NB4 (cell line): Measurements from ENCODE around the gene FAHD1.

Source experiments
- DNase-seq: peaks from one replicate; pipeline ENCODE4 v3.0.0; 2010; ENCODE audit warnings: low read depth
- H3K4me3 ChIP-seq: one replicate; pipeline ENCODE4 v1.5.1; 2011; ENCODE audit warnings: mild to moderate bottlenecking, low read depth, low read length, moderate library complexity
- MYC ChIP-seq: IDR thresholded peaks from 2 replicates; pipeline ENCODE4 v1.6.1; 2011; ENCODE audit warnings: low read depth, low read length
- POLR2A ChIP-seq: IDR thresholded peaks from 2 replicates; pipeline ENCODE4 v1.6.1; 2011; ENCODE audit warnings: mild to moderate bottlenecking; ENCODE audit not compliant: insufficient read length; ENCODE audit errors: extremely low read depth
- TF ChIP-seq, protein P1 (sequence below): IDR thresholded peaks from 2 replicates; pipeline ENCODE4 v1.6.1; 2011; ENCODE audit warnings: low read depth, low read length
- TF ChIP-seq, protein P2 (sequence below): IDR thresholded peaks from one replicate; pipeline ENCODE4 v1.5.1; 2012; ENCODE audit warnings: low read depth, low read length

The FAHD1 gene

DNA sequence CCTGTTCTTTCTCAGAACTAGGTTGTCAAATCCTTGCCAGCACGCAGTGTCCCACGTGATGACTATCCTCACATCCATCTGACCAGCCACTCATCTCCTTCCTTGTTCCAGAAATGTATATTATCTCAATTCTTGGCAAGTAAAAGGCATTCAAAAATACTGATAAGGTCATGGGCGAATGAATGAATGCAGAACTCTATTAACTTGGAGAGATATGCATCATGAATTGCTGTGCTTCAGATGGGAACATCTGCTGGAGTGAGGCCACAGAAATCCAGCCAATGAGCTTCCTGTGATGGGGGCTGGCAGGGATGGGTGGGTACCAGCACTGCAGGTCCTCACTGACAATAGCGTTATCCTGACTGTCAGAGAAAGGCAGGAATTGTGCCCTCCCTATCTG lies 19.0 kb downstream of the FAHD1 start:
- H3K4me3 ChIP-seq: no peak overlapping the region
- DNase-seq: no peak
- TF ChIP-seq MYC (no peak), POLR2A (no peak)
- TF ChIP-seq, protein P1, sequence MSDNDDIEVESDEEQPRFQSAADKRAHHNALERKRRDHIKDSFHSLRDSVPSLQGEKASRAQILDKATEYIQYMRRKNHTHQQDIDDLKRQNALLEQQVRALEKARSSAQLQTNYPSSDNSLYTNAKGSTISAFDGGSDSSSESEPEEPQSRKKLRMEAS: no peak
- TF ChIP-seq, protein P2, sequence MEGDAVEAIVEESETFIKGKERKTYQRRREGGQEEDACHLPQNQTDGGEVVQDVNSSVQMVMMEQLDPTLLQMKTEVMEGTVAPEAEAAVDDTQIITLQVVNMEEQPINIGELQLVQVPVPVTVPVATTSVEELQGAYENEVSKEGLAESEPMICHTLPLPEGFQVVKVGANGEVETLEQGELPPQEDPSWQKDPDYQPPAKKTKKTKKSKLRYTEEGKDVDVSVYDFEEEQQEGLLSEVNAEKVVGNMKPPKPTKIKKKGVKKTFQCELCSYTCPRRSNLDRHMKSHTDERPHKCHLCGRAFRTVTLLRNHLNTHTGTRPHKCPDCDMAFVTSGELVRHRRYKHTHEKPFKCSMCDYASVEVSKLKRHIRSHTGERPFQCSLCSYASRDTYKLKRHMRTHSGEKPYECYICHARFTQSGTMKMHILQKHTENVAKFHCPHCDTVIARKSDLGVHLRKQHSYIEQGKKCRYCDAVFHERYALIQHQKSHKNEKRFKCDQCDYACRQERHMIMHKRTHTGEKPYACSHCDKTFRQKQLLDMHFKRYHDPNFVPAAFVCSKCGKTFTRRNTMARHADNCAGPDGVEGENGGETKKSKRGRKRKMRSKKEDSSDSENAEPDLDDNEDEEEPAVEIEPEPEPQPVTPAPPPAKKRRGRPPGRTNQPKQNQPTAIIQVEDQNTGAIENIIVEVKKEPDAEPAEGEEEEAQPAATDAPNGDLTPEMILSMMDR: no peak

DNA sequence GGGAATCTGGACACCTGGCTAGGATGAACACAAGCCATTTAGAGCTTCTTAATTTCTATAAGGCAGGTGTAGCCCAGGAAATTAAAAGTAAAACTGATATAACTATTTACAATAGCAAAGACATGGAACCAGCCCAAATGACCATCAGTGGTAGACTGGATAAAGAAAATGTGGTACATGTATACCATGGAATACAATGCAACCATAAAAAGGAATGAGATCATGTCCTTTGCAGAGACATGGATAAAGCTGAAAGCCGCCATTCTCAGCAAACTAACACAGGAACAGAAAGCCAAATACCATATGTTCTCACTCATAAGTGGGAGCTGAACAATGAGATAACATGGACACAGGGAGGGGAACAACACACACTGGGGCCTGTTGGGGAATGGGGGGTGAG lies 19.4 kb downstream of the FAHD1 start:
- TF ChIP-seq, protein P2: no peak
- no peak for TF ChIP-seq MYC
- TF ChIP-seq, protein P1: no peak
- TF ChIP-seq POLR2A: no peak
- no peak for DNase-seq
- H3K4me3 ChIP-seq: no peak overlapping the region

DNA sequence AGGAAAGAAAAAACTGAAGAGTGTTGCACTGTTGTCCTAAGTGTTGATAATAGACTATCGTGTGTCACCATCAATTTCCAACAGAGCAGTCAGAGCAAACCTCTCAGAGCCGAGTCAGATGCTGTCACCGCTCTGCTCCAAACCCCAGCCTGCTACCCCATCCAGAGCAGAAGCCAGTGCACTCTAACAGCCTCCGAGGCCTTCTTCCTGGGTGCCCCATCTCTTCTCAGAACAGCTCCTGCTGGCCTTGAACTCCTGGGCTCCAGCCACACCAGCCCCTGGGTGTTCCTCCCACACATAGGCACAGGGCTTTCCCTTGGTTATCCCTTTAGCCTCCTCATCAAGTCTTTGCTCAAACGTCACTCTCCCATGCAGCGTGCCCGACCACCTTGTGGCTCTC lies 24.0 kb downstream of the FAHD1 start:
- no peak for TF ChIP-seq POLR2A
- no peak for TF ChIP-seq MYC
- TF ChIP-seq, protein P1: no peak
- TF ChIP-seq, protein P2: no peak
- DNase-seq: no peak
- no peak overlapping the region for H3K4me3 ChIP-seq

DNA sequence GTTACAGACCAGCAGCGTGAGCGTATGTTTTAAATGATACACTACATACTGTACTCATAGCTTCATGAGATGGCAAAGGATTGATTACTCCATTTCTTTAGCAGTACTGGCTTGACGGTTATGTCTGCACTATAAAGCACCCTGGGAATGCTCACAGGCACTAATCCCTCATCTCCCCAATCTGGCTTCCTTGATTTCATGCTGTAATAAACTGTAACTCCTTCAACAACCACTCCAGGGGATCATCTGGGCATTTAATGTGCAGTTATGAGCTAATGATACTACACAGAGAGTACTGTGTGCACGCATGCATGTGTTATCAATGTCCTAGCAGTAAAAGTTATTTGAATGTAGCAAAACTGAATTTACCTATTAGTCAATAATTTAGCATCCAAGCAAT lies 24.8 kb downstream of the FAHD1 start:
- no peak for DNase-seq
- H3K4me3 ChIP-seq: no peak overlapping the region
- TF ChIP-seq, protein P1: no peak
- TF ChIP-seq, protein P2: no peak
- TF ChIP-seq POLR2A (no peak), MYC (no peak)

DNA sequence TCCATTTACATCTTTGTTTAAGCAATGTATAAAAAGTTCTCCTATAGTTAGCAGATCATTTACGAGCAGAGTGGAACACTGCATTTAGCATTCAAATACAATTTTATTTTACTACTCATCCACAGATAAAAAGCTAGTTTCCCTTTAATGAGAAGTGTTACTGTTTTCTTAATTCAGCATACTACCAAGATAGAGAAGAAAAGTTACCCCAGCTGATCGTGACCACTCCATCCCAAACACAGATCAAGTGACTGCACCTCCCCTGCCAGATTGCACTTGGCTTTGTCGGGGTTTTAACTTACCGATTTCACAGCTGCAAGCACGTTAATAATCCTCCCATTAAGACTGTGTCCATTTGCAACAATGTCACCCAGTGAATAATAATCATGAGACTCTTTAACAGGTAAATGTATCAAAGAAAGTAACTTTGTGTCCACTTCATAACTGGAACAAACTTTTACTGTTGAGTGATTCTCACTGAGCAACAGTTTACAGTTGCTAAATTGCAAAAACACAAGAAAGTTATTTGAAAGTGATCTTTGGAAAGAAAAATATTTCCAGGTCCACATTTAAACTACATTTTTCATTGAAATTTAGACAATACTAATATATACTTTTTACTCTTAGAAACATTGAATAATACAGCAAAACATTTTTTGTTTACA lies 30.6 kb downstream of the FAHD1 start:
- TF ChIP-seq, protein P1: no peak
- TF ChIP-seq MYC: no peak
- TF ChIP-seq POLR2A: no peak
- TF ChIP-seq, protein P2: no peak
- no peak for DNase-seq
- no peak overlapping the region for H3K4me3 ChIP-seq
